Effector CD4-positive, alpha-beta T cell (primary cell): ENCODE measurements around the gene EXD3.

ENCODE experiments used
- DNase-seq: peaks from one replicate; pipeline ENCODE4 v3.0.0-alpha.2; 2020

The EXD3 gene

DNA sequence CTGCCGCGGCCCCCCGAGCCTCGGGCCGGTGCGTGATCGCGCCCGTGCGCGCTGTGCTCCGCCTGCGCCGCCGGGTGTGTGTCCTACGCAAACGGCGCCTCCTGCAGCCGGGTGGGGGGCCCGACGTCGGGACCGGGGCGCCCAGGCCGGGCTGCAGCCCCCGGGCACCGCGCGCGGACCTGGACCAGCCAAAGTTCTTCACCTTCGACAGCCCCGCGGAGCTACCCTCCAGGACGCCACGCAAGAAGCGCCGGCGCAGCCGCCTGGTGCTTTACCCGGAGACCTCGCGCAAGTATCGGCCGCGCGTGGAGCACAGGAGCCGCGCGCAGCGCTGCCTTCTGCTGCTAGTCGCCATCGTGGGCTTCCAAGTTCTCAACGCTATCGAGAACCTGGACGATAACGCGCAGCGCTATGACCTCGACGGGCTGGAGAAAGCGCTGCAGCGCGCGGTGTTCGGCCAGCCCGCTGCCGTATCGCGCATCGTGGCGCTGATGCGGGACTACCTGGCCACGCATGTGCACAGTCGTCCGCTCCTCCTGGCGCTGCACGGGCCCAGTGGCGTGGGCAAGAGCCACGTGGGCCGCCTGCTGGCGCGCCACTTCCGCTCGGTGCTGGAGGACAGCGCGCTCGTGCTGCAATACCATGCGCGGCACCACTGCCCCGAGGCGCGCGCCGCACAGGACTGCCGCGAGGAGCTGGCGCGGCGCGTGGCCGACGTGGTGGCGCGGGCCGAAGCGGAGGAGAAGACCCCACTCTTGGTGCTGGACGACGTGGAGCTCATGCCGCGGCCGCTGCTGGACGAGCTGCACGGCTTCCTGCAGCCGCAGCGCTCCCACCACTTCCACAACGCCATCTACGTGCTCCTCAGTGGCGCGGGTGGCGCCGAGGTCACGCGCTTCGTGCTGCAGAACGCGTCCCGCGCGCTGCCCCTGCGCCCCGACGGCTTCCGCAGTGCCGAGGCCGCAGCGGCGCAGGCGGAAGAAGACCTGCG, 143.9 kb downstream of the EXD3 start:
- DNase-seq = no peak

DNA sequence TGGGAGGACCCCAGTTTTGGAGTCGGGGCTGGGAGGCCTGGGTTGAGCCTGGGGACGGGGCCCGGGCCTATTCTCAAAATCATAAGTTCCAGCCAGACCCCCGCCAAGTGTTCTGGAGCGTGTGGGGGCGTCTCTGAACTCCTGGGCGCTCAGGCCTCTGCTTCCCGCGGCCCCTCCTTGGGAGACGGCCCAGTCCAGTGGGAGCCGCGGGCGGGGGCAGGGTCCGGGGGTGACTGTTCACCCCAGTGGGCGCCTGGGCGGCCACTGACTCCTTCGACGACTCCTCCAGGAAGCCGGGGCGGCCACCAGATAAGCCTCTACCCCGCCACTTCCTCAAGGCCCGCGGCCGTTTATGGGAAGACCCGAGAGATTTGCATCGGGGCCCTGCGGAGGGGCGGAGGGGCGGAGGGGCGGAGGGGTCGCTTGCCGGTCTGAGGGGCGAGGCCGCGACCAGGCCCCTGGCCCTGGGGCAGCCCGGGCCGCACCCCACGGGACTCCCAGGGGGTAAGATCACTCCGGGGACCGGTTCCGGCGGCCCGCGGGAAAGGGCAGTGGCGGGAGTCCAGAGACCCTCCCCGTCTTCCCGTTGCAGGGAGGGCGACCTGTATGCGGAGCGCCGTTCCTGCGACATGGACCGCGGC, 144.8 kb downstream of the EXD3 start:
- DNase-seq = no peak

DNA sequence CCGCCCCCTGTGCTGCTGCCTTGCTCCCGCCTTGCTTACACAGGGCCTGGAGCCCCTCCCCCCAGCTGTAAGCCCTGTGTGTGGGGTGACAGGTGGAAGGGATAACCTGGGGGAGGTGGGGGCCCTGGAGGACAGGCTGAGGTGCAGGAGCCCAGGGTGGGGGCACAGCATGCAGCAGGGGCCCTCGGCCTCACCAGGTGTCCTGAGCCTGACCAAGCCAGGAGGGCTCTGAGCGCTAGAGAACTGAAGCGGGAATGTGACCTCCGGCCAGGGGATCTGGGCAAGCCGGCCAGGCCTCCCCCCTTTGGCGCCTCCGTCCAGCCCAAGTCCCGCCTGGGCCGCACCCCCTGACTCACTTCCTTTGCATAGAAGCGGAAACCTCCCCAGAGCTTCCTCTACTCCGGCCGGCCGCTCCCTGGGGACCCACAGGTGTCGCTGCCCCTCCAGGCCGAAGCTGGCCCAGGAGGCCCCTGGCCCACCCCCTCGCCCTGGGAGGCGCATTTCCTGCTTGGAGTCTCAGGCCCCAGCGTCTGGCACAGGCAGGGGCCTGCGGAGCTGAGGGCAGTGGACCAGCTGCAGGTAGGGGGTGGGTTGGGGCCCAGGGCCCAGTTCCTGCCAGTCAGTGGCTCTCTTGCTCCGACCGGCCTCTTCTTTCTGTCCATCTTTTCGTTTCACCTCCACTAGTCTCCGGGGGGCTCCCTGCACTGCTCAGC, 145.5 kb downstream of the EXD3 start, which contains the start of gene TOR4A:
Gene TOR4A (plus strand): TSS at position 398 of the 713 bp plus-strand sequence. CDS start 964 bp downstream, outside the sequence.
- DNase-seq = no peak

DNA sequence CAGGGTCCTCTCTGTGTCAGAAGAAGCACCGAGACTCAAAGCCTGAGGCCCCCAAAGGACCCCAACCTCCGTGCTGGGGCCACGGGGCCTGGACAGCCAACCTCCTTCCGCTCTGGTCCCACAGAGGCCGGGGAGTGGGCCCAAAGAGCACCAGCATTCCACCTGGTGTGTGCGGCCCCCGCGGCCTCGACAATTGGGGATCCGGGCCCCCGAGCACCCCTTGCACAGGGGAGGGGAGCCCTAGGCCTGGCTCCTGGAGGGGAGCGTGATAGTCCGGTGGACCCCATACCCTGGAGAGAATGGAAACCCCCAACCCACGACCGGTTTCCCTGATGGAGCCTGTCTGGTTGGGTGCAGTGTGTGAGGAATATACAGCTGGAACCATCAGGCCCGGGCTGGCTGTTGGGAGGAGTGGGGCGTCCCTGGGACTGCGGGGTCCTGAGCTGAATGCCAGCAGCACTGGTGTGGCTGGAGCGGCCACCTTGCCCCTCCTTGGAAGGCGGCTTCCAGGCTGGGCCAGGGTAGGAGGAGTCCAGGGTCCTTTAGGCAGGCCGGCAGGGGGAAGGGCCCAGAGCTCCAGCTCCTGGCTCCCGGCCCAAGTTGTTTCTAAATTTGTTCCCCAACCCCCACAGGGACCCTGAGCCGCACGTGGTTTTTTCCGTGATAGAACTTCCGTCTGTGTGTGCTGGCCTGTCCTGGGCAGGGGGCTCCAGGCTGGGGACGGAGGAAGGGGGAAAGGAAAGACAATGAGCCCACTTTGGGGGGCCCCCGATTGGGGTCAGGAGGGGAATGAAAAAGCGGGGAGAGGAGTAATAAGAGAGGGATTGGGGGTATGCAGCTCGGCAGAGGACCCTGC, 146.3 kb downstream of the EXD3 start:
- DNase-seq = no peak

DNA sequence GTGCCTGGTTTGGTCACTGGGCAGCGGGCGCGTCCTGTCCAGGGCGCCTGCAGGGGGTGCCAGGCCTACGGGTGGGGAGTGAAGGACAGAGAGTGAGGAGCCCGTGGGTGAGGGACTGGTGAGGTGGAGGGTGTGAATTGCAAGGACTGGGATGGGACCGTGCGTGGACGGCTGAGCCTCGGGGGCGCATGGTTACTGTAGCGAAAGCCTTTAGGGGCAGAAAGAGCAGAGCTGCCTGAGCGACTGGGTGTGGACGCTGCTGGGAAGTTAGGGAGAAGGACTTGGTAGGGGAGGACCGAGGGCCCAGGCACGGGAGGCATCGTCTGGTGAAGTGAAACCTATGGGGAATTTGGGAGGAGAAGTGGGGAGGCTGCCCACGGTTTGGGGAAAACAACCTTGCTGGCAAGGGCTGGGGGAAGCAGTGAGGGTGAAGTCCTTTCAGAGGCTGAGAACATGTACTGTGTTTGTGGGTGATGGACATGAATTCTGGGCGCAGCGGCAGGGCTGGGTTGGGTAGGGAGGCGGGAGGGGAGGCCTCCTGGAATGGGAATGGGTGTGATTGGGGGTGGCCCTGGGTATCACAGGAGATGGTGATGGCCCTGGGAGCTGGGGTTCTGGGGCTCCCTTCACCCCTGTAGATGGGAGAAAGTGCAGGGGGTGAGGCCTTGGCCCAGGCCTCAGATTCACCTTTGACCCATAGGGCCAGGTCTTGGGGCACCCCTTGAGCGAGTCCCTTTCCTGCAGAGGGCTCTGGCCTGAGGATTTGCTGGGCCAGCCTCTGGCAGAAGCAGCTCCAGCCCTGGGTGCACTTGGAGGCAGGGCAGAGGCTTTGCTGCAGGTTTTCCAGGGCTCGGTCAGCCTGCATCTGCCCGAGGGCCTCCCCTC, 147.1 kb downstream of the EXD3 start:
- DNase-seq = no peak

DNA sequence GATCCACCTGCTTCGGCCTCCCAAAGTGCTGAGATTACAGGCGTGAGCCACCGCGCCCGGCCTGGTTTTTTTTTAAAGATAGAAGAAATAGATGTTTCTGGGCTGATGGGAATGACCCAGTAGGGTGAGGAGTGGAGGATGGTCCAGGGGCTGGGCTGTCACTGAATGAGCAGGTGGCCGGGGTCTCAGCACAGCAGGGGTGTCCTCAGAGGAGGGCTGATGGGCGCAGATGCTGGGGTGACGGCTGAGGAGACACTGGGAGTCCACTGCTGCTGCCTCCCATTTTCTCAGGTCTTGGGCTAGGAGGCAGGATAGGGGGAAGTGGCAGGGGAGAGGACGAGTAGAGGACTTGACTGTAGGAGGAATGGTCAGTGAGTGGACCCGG, 147.8 kb downstream of the EXD3 start:
- no peak for DNase-seq

DNA sequence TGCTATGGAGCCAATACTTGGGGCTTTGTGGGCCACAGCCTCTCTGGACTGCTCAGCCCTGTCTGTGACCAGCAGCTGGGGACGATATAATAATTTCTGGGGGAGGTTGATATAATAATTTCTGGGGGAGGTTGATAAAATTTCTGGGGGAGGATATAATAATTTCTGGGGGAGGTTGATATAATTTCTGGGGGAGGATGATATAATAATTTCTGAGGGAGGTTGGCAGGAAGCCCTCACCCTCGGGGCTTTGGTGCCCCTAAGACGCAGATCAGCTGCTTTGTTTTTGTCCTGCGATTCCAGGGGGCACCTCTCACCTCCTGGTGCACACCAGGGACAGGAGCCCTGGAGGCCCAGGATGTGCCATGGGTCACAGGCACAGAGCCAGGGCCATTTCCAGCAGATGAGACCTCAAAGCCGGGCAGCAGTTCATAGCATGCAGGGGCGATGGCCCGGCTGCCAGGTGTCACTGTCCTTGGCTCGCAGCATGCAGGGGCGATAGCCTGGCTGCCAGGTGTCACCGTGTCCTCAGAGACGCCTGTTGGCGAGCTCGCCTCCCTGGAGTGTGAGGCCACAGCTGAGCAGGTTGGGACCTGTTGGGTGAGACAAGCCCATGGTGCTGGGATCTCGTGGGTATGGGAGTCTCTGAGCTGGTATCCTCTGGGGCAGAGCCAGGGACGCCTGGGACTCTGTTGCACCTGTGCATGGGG, 149.2 kb downstream of the EXD3 start:
- no peak for DNase-seq

DNA sequence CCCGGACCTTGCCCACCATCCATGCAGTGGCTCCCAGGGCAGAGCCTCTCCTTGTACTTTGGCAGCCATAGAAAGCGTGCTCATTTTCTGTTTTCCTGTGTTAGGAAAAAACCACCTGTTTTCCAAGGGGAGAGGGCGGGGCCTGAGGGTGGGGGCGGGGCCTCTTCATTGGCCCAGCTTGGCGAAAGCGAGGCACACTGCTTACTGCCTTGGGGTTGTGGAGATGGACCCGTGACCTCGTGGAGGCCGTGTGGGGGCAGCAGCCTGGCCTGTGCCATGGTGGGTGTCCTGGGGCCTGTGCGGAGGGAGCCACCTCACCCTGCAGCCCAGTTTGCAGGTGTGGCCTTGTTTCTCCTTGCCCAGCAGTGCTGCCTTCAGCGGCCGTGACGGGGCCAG, 149.9 kb downstream of the EXD3 start:
- no peak for DNase-seq

DNA sequence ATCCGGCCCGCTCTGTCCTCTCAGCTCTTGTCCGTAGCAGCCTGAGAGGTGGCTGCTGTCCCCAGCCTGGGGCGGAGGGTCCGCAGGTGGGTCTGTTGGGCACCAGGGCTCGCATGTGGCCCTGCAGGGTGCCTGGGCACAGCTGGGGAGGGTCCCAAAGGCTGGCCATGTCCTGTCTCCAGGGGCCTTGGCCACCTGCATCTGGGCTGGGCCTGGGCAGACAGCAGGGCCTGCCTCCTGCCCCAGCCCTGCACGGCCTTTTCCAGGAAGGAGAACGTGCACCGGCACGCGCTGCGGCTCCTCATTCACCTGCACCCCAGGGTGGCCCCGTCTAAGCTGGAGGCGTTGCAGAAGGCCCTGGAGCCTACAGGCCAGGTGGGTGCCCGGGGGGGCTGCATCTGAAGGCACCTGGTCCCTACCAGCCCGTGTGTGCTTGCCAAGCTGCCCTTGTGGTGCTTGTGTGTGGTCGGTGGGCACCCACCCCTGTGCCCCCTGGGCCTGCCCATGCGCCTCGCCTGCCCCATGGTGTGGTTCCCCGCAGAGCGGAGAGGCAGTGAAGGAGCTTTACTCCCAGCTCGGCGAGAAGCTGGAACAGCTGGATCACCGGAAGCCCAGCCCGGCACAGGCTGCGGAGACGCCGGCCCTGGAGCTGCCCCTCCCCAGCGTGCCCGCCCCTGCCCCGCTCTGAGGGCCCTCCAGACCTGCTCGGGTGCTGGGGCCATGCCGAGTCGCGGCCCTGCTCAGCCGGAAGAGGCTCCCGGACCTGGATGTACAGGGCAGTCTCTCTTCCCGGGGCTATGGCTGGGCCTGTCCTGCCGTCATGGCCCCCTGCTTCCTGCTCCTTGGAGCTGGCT, 150.5 kb downstream of the EXD3 start:
- no peak for DNase-seq

DNA sequence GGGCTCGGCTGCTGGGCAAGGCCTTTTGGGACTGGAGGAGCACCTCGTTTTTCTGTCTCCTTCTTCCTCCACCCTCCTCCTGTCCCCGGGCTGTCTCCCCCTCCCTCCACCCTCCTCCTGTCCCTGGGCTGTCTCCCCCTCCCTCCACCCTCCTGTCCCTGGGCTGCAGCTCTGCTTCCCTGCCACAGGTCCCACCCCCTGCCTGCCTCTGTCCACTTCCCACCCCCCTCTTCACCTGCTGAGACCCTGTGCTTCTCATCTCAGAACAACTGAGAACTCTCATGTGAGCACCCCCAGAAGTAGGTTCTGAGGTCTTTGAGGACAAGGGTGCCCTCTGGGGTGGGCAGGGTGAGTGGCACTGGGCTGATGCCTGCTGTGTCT, 151.3 kb downstream of the EXD3 start:
- no peak for DNase-seq

DNA sequence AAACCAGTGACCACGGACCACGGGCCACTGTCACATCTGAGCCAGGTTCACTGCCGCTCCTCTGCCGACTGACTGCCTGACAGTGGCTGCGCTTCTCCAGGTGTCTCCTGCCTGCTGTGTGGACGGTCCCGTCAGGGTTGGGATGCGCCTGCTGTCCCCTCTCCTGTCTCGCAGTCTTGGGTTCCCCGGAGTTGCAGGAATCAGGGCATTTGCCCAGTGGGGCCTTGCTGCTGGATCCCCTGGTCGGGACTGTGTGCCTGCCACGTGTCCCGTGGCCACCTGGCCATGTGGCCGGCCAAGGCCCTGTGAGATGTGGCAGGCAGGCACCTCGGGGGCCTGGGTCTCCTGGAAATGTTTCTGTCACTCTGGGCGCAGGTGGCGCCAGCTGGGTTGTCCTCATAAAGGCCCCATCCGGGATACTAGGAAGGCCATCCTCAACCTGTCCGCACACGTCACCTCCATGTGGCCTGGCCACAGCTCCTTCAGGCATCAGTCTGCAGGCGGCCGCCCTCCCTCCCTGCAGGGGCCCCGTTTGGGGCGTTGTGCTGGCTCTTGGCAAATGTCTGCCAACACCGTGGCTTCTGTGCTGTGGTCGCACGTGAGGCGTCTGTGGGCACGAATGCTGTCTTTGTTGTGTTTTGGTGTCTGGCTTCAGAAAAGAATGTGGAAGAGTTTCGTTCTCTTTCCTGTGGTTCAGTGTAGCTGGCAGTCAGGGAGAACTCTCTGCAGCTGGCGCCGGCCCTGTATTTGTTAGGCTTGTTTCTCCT, 151.8 kb downstream of the EXD3 start:
- DNase-seq = no peak

DNA sequence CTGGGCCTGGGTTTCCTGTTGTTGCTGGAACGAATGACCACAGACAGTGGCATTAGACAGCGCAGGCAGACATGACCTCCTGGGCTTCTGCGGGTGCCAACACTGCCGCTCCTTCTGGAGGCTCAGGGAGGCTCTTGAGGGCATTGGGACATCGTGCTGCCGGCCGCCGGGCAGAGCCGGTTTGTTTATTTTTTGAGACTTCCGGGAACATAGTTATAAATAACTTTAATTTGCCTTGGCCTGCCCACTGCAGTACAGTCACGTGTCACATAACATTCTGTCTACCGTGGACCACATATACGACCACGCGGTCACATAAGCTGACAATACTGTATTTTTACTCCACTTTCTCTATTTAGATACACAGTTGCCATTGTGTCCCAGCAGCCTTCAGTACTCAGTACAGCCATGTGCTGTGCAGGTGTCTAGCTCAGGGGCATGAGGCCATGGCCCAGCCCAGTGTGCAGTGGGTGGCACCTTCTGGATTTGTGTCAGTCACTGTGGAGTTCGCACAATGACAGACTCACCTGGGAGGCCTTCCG, 153.7 kb downstream of the EXD3 start:
- DNase-seq = no peak

DNA sequence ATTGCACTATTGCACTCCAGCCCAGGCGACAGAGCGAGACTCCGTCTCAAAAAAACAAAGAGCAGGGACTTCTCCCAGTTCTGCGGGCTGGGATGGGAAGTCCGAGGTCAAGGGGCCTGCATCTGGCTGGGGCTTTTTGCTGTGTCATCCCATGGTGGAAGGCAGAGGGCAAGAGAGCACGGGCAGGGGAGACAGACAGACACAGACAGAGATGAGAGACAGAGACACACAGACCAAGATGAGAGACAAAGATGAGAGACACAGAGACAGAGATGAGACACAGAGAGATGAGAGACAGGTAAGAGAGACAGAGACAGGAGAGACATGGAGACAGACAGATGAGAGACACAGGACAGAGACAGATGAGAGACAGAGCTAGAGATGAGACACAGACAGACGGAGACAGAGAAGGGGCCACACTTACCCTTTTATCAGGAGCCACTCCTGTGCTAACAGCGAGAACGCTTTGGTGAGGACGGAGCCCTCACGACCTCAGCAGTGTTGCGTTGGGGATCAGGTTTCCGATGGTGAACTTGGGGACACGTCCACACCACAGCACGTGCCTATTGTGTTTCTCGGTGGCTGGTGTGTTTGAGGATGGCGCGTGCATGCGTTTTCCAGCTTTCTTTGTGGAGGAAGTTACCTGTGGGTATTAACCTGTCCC, 154.3 kb downstream of the EXD3 start:
- no peak for DNase-seq

DNA sequence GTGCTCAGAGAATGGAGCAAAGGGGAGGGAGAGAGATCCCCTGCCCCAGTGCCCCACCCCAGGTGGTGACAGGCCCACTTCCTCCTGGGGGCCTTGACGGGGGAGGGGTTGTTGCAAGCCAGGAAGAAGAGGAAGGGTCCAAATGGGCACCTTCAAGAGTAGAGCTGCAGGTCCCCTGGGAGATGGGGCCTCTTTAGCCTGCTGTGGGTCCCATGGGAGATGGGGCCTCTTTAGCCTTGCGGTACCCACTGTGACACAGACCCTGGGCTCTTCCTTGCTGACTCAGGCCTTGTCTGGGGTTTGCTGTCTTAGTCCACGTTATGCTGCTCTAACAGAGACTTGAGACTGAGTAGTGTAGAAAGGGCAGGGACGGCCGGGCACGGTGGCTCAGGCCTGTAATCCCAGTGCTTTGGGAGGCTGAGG, 155.0 kb downstream of the EXD3 start:
- no peak for DNase-seq

DNA sequence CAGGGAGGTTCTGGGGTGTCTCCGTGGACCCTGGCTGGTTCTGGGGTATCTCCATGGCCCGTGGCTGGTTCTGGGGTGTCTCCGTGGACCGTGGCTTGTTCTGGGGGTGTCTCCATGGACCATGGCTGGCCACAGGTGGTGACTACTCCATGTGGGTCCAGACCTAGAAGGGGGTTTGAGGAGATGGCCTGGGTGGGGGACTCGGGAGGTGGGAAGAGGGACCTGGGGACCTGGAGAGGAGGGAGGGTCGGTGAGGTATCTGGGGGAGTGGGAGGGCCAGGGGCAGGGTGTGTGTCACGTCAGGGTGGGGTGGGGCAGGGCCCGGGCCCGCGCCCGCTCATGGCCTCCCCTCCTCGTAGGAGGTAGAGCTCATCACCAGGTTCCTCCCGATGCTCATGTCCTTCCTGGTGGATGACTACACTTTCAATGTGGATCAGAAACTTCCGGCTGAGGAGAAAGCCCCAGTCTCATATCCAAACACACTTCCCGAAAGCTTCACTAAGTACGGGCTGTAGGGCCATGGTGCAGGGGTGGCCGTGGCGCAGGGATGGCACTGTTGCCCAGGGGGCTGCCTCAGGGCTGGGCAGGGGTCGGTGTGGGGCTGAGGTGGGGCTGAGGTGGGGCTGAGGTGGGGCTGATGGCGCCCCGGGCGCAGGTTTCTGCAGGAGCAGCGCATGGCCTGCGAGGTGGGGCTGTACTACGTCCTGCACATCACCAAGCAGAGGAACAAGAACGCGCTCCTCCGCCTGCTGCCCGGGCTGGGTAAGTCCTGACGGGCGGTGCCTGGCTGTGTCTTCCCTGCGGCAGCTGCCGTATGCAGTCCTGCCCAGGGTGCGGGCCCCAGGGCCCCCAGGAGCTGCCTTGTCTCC, 156.1 kb downstream of the EXD3 start:
- no peak for DNase-seq

DNA sequence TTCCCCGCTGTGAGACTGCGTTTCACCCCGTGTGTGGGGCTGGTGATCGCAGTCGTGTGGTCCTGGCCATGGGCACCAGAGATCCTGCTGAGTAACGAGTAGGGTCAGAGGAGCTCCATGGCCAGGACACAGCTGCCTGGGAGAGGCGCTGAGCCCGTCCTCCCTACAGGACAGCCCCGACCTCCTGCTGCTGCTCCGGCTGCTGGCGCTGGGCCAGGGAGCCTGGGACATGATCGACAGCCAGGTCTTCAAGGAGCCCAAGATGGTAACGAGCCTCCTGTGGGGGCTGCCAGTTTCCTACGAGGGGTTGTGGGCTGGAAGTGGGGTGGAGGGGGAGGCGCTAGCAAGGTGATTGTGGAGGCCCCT, 156.8 kb downstream of the EXD3 start:
- DNase-seq = no peak
